HG03575 (cell line): Measurements from ENCODE around the gene TCEA3.

ENCODE experiments used
- ATAC-seq: cut with Tn5 transposase; IDR thresholded peaks from one replicate; pipeline ENCODE4 v1.9.1; 2021; ENCODE audit not compliant: unreplicated experiment, insufficient number of reproducible peaks, low FRiP score; ENCODE audit errors: extremely low read depth

Gene TCEA3

DNA sequence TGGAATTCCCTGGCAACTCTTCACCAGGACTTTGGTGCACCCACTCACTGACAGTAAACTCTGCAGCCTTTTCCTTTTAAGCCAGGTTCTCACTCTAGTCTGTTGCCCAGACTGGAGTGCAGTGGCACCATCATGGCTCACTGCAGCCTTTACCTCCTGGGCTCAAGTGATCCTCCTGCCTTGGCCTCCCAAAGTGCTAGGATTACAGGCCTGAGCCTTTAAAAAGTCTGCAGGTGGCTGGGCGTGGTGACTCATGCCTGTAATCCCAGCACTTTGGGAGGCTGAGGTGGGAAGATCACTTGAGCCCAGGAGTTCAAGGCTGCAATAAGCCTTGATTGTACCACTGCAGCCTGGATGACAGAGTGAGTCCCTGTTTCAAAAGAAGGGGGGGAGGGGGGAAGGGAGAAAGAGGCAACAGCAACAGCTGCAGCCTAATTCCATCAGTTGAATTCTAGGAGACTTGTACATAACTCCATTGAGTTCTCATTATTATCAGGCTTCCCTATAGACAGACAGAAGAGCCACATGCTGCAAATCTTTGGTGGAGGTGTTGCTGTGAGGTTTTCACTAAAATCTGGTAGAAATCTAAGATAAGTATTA, 72.4 kb downstream of the TCEA3 start:
- no peak for ATAC-seq

DNA sequence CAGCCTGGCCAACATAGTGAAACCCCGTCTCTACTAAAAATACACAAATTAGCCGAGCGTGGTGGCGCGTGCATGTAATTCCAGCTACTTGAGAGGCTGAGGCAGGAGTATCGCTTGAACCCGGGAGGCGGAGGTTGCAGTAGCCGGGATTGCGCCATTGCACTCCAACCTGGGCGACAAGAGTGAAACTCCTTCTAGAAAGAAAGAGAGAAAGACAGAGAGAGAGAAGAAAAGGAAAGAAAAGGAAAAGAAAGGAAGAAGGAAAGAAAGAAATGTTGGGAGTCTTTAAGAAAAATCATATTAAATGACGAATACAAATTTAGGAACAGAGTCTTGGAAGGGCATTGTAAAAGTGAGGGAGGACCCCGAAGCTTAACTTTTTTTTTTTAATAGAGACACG, 78.6 kb downstream of the TCEA3 start:
- ATAC-seq: no peak

DNA sequence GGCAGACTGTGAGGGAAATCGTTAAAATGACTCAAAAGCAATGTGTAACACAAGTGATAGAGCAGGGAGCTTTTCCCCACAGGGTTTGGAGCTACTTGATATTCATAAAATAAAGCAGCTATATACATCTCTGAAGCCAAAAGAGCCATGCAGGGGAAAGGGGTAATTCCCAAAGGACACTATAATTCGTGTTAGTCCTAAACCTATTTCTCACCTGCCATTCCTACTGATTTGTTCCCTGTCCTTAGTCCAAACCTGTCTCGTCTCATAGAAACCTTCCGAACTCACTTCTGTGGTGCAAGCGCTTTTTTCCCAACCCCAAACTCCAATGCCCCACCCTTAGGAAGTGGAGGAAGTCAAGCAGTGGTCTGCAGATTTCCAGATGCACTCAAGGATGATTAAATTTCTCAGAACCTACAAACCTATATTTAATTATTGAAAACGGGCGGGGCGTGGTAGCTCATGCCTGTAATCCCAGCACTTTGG, 79.5 kb downstream of the TCEA3 start:
- ATAC-seq: no peak

DNA sequence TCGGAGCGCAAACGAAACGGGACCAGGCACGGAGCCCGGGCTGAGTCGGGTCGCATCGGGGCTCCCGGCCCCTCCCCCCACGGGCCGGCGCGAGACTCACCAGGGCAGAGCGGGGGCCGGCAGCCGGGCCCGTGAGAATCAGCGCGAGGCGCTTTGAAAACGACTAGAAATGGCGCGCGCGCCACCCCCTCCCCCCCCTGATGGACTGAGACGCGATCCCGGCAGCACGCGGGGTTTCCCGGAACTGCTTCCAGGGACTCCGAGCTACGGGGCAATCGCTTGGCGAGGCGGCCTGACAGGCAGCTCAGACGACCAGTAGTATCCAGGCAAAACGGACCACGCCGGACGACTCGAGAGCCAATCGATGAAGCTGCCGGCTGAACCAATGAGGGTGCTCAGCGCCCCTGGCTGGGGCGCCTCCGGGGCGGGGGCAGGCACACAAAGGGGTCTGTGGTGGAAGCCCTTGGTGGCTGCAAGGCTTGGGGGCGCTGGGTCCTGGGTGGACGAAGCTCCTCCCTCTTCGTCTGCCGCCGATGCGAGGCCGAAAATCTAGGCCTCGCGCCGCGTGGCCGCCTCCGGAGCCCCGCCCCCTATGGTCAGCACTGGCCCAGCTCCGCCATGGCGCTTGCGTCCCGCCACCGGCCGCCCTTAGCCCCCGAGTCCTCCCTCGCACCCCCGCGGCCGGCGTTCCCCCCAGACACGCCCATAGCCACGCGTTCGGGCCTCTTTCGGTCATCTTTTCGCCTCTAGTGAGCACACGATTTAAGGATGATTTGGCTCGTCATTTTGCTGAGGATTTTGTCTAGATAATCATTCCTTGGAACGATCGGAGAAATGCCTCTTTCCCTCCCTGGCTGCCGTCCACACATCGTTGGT, 80.2 kb downstream of the TCEA3 start, which contains the start of gene HNRNPR:
TSS of gene HNRNPR (minus strand) at position 174 of the 876 bp plus-strand sequence. CDS start 3,276 bp downstream, outside the sequence.
- peak; percentile 41 for ATAC-seq

DNA sequence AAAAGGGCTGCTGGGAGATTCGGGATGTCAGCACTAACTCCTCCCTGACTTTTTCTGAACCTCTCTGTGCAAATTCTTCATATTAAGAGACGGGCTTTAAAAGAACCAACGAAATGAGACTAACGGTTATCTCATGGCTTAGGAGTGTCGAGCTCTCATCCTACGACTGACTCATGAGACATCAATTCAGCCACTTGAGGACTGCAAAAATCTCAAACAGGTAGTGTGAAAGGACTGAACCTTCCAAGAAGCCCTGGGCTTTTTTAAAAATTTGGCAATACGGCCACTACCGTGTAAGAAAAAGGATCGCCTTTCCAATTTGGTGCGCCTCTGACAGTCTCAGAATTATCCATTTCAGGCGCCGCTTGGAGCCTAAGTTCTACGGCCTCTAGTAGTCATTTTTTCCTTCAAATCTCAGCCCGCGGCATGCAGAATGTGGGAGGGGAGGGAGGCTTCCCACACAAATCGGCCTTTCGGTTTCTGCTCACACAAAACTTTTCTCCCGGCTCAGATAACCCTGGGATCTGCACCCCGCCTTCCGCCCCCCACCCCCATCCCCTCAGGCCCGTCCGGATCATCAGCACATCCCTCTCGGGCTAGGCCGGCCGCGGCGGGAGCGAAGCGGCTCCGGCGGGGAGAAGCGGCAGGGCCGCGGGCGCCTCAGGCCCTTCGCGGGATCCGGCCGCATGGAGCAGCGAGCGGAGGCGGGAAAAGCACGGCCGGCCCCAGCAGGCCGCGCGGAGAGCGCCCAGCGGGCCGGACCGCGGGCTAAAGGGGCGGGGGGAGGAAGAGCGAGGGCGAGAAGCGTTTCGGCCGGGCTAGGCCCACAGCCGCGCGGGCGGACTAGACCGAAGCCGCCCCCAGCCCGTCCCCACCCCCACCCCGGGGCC, 81.1 kb downstream of the TCEA3 start:
- no peak for ATAC-seq

DNA sequence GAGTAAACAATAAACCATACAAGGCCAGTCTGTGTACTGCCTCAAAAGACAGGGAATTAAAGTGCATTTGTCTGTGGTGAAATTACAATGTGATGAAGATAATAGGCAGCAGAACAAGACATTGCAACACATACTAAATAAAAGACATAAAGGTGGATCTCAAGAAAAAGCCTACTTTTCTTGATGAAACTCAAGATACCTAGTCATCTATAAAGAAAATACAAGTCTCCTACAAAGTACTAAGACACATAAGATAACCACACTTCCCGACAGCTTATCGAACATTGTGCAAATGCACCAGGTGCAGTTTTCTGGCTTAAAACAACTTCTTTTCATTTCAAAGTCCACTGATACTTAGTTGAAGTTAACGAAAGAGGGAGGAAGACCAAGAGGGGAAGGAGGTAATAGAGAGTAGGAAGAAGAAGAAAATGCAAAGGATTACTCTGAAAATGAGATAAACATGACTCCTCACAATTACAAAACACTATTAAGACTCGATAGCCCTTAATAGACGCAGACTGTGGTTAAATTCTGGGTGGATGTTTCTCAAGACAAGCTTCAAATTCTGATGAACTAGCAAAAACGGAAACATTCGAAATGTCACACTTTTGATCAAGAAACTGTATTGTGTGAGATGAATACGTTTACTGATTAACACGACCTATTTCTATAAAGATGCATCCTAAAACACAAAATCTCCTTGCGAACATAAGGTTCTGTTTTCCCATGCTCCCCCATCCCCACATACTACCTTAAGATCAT, 82.4 kb downstream of the TCEA3 start:
- ATAC-seq: no peak

DNA sequence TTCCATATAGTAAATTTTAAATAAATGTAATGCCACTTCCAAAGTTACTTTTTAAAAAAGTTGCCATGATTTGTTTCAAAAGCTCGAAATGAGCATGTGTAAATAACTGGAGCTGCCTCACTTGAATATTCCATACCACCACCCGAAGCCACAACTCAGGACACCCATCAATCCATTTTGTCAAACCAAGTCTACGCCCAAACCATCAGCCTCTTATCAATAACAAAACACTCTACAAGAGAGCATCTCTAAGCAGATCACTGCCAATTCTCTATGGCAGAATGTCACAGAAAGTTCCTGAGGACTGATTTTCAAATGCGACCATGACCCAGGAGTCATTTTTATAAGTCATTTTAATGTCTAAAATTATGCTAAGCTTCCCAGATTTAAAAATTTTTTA, 84.9 kb downstream of the TCEA3 start:
- no peak for ATAC-seq

DNA sequence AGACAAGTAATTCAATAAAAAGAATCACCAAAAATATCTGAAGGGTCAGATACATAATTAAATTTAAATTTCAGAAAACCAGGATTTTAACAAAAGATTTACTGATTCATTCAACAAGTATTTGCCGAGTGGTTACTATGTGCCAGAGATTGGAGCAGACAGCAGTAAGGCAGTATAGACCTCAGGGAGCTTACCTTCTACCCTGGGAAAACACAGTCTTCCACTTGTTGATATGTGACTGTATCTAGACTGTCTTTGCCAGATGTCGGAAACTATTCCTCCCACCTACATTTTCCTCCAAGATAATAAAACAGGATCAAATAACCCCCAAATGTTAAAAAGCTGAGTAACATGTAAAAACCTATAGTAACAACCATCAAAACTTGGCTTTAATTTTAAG, 86.7 kb downstream of the TCEA3 start:
- no peak for ATAC-seq

DNA sequence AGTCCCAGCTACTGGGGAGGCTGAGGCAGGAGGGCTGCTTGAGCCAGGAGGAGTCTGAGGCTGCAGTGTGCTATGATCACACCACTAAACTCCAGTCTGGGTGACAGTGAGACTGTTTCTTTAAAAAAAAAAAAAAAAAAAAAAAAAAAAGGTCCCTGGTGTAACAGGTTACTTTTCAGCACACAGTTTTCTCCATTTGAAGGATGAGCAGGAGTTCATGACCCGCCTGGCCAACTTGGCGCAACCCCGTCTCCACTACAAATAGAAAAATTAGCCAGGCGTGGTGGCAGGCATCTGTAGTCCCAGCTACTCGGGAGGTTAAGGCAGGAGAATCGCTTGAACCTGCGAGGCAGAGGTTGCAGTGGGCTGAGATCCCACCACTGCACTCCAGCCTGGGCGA, 92.8 kb downstream of the TCEA3 start:
- no peak for ATAC-seq
